H1 (cell line): ENCODE data around the gene DOK1. TPM values are rescaled to one million over a fixed set of nuclear protein-coding genes. Genes with fewer than 3 reads are reported as not detected.

Experiments
- RBBP5 ChIP-seq: IDR thresholded peaks from 2 replicates; pipeline ENCODE4 v1.7.1; 2012; ENCODE audit warnings: low read depth, mild to moderate bottlenecking, inconsistent platforms, low read length, moderate library complexity, borderline replicate concordance
- SRF ChIP-seq: IDR thresholded peaks from 2 replicates; pipeline ENCODE4 v1.6.1; 2011; ENCODE audit warnings: mild to moderate bottlenecking, low read depth, low read length, moderate library complexity
- TAF7 ChIP-seq: optimal IDR thresholded peaks from 2 replicates; pipeline ENCODE3; 2011; ENCODE audit warnings: low read depth, mild to moderate bottlenecking, inconsistent platforms, low read length, moderate library complexity, borderline replicate concordance
- TEAD4 ChIP-seq: IDR thresholded peaks from 2 replicates; pipeline ENCODE4 v1.6.1; 2012; ENCODE audit warnings: low read depth, low read length, inconsistent platforms, mixed read lengths
- polyA plus RNA-seq, 7 experiments: library from polyadenylated mRNA; depleted of rRNA in 3 of 7; stranded (reverse) in 5 of 7; unstranded in 2 of 7; fragments of >200 nt in 5 of 7; fragments of 200-250 nt in 2 of 7; gene quantifications; 1 replicate in 5 of 7; 2 replicates in 1 of 7; 4 replicates in 1 of 7; pipeline versions ENCODE4 v1.2.1 to v1.2.3, GENCODE V29; 2011 to 2013; ENCODE audit warnings: missing spikeins in 2 of 7, mixed read lengths in 2 of 7
- total RNA-seq: library from RNA; stranded (reverse); fragmentation: NEBNext Ultra II Directional; extraction: Animal tissue kit (Norgen Biotek cat#: 25700); gene quantifications from 2 replicates; pipeline ENCODE4 v1.2.1, GENCODE V29; 2021

DOK1 gene
- total and polyA plus RNA-seq, 2 of the 8 experiments (the other 6 are each of a cell fraction or from before 2014, with no cell fraction given), result 11.0 to 14.3 TPM

GRCh38 chr2:74588664-74589063 is 34.1 kb downstream of the DOK1 start (continued):
- TF ChIP-seq TEAD4 (no peak), SRF (no peak), RBBP5 (no peak), TAF7 (no peak)
